ENCODE results near the gene PPP4R2.

- TF ChIP-seq EZH2 (IDR thresholded peaks at IDR 0.05; ENCODE audit: low read length, unreplicated experiment) (no peak), EZH2phosphoT487 (IDR thresholded peaks at IDR 0.05; ENCODE audit: borderline replicate concordance, low read length) (no peak)
- TF ChIP-seq, protein P1, sequence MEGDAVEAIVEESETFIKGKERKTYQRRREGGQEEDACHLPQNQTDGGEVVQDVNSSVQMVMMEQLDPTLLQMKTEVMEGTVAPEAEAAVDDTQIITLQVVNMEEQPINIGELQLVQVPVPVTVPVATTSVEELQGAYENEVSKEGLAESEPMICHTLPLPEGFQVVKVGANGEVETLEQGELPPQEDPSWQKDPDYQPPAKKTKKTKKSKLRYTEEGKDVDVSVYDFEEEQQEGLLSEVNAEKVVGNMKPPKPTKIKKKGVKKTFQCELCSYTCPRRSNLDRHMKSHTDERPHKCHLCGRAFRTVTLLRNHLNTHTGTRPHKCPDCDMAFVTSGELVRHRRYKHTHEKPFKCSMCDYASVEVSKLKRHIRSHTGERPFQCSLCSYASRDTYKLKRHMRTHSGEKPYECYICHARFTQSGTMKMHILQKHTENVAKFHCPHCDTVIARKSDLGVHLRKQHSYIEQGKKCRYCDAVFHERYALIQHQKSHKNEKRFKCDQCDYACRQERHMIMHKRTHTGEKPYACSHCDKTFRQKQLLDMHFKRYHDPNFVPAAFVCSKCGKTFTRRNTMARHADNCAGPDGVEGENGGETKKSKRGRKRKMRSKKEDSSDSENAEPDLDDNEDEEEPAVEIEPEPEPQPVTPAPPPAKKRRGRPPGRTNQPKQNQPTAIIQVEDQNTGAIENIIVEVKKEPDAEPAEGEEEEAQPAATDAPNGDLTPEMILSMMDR (conservative IDR thresholded peaks at IDR 0.05; ENCODE audit: low read depth, low read length), result no peak
Observed at GRCh38 chr3:73098026-73098425, 101.4 kb downstream of the PPP4R2 start.

Data from PC-3 (cell line).